Measurements from ENCODE around the gene STUM.

STUM gene

DNA sequence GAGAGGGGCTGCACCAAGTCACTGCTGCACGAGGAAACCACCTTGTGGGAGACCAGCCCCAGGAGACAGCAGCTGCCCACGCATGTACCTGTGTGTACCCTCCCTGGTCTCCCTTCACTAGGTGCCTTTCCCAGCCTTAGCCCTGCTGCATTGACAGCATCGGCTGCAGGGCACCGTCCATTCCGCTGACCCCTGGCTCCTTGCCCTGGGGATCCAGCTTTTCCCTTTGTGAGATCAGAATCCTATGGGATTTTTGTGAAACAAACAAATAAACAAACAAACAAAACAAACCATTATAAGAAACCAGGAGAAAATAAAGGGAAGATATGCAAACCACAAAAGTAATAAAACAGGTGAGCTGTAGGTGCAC, 2.1 kb downstream of the STUM start:
- no peaks in the 10 kb centered on the region for H3K9me3 ChIP-seq
- no peaks in the 10 kb centered on the region for H3K36me3 ChIP-seq
- intact Hi-C loops (cut with DNase I; ENCODE audit: low total_unique reads), result loop anchor here (2.0 kb wide), 1 partner anchor 54 kb away; no protein-coding TSS in a partner anchor
- no peak overlapping the region for H3K4me3 ChIP-seq
- H3K27me3 ChIP-seq, result no peaks in the 10 kb centered on the region
- DNase-seq, result no peak
- TF ChIP-seq, protein P1, sequence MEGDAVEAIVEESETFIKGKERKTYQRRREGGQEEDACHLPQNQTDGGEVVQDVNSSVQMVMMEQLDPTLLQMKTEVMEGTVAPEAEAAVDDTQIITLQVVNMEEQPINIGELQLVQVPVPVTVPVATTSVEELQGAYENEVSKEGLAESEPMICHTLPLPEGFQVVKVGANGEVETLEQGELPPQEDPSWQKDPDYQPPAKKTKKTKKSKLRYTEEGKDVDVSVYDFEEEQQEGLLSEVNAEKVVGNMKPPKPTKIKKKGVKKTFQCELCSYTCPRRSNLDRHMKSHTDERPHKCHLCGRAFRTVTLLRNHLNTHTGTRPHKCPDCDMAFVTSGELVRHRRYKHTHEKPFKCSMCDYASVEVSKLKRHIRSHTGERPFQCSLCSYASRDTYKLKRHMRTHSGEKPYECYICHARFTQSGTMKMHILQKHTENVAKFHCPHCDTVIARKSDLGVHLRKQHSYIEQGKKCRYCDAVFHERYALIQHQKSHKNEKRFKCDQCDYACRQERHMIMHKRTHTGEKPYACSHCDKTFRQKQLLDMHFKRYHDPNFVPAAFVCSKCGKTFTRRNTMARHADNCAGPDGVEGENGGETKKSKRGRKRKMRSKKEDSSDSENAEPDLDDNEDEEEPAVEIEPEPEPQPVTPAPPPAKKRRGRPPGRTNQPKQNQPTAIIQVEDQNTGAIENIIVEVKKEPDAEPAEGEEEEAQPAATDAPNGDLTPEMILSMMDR (IDR thresholded peaks at IDR 0.05), result no peak
- H3K4me1 ChIP-seq, result peaks cover 0 to 36% (median 28%) of the 10 kb centered on the region in 4 donors
- H3K27ac ChIP-seq, result peak overlapping the region; percentile 76 to 78

DNA sequence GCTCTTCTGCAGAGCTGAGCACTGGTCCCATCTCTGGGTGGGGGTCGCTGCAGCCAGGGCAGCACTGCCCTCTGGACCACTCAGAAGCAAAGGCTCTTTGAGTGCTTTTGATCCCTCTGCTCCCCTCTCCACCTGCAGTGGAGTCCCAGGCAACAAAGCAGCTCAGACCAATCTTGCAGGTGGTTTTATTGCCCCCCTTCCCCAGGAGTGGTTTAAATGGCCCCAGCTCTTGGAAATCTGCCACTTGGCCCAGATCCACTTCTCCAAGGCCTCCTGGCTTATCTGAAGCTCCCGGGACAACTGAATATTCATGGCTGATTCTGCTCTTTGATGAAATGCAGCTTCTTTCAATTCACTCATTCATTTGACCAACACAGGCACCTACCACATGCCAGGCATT, 2.7 kb downstream of the STUM start:
- TF ChIP-seq, protein P1 (IDR thresholded peaks at IDR 0.05), result no peak
- Histone ChIP-seq H3K27ac (no peak overlapping the region), H3K36me3 (no peaks in the 10 kb centered on the region), H3K4me3 (no peak overlapping the region), H3K27me3 (no peaks in the 10 kb centered on the region), H3K9me3 (no peaks in the 10 kb centered on the region), H3K4me1 (peaks cover 0 to 36% (median 28%) of the 10 kb centered on the region in 4 donors)
- peak in 1 of 2 donors; percentile 60 for DNase-seq
- intact Hi-C loops (cut with DNase I; ENCODE audit: low total_unique reads), result loop anchor here (2.0 kb wide), 1 partner anchor 54 kb away; no protein-coding TSS in a partner anchor

DNA sequence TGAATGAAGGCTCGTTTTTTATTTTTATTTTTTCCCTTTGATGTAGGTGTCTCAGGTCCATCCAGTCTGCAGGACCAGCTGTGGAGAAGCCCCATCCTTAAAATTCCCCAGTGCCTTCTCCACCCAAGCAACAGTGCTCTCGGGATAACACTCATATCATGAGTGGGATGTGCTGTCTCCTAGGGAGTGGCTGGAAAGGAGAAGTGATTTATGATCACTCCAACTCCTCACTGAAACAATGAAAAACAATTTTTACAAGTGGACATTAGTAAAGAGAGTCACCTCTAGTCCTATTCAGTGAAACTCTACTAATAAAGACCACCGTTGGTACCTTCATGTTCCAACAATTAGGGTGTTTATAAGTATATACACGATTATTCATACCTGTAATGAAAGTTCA, 3.5 kb downstream of the STUM start:
- no peak overlapping the region for H3K27ac ChIP-seq
- H3K36me3 ChIP-seq, result no peaks in the 10 kb centered on the region
- H3K9me3 ChIP-seq, result no peaks in the 10 kb centered on the region
- DNase-seq, result no peak
- intact Hi-C loops (cut with DNase I; ENCODE audit: low total_unique reads), result no loop called here
- H3K4me1 ChIP-seq, result peaks cover 0 to 36% (median 28%) of the 10 kb centered on the region in 4 donors
- no peaks in the 10 kb centered on the region for H3K27me3 ChIP-seq
- H3K4me3 ChIP-seq, result no peak overlapping the region
- TF ChIP-seq, protein P1 (IDR thresholded peaks at IDR 0.05), result no peak

DNA sequence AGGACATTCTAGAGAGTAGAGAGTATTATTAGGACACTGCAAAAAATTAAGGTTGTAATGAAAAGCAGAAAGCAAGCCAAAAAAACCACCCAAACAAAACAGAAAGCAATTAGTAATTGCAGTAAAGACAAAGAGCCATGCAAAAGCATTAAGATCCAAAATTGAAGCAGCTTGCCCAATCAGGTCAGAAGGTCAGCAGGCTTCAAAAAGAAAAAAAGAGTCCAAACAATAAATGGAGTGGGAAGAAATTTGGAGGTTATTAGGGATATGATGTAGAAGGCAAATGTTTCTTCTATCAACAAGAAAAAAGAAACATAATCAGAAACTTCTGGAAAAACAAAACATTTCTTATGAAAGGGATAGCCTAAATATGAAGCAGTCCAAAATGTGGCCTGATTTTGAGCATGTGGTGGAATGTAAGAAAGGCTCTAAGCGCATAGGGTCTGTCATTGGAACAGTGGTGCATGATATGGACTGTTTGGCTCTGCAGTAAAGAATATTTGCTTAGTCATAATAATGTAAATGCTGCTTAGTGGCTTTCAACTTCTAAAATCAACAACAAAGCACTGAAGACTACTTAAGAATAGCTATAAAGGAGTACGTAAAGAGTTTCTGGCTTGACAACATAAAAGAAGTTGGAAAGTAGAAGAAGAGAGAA, 4.8 kb downstream of the STUM start:
- Histone ChIP-seq H3K9me3 (no peaks in the 10 kb centered on the region), H3K27ac (no peak overlapping the region), H3K4me1 (peaks cover 0 to 32% (median 23%) of the 10 kb centered on the region in 4 donors), H3K36me3 (no peaks in the 10 kb centered on the region), H3K4me3 (no peak overlapping the region), H3K27me3 (no peaks in the 10 kb centered on the region)
- TF ChIP-seq, protein P1 (IDR thresholded peaks at IDR 0.05), result no peak
- DNase-seq, result no peak
- intact Hi-C loops (cut with DNase I; ENCODE audit: low total_unique reads), result no loop called here

DNA sequence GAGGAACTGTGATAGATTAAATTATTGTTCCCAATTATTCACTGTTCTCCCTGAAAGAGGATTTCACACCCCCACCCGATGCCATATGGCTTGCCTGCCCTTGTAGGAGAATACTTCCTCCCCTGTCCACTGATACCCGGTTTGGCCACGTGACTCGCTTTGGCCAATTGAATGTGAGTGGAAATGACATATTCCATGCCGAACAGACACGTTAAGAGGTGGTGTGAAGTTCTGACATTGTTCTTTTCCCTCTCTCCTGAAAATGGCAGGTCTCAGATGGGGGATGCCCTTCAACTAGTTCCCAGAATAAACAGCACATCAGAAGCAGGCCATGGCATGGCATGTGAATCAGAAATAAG, 5.3 kb downstream of the STUM start:
- peak in 1 of 2 donors; percentile 0 for DNase-seq
- no peaks in the 10 kb centered on the region for H3K9me3 ChIP-seq
- H3K36me3 ChIP-seq, result no peaks in the 10 kb centered on the region
- TF ChIP-seq, protein P1 (IDR thresholded peaks at IDR 0.05), result no peak
- no peak overlapping the region for H3K27ac ChIP-seq
- intact Hi-C loops (cut with DNase I; ENCODE audit: low total_unique reads), result no loop called here
- H3K27me3 ChIP-seq, result no peaks in the 10 kb centered on the region
- peaks cover 0 to 27% (median 21%) of the 10 kb centered on the region in 4 donors for H3K4me1 ChIP-seq
- H3K4me3 ChIP-seq, result no peak overlapping the region

Data from tibial artery (tissue), 4 donors.